ENCODE data around the gene TRIM8.

Gene TRIM8

GRCh38 chr10:102614888-102615287 is 29.4 kb upstream of the TRIM8 start:
- no peak overlapping the region for H3K4me3 ChIP-seq (replicated peaks; ENCODE audit: low read depth, low read length)
- TF ChIP-seq, protein P1, sequence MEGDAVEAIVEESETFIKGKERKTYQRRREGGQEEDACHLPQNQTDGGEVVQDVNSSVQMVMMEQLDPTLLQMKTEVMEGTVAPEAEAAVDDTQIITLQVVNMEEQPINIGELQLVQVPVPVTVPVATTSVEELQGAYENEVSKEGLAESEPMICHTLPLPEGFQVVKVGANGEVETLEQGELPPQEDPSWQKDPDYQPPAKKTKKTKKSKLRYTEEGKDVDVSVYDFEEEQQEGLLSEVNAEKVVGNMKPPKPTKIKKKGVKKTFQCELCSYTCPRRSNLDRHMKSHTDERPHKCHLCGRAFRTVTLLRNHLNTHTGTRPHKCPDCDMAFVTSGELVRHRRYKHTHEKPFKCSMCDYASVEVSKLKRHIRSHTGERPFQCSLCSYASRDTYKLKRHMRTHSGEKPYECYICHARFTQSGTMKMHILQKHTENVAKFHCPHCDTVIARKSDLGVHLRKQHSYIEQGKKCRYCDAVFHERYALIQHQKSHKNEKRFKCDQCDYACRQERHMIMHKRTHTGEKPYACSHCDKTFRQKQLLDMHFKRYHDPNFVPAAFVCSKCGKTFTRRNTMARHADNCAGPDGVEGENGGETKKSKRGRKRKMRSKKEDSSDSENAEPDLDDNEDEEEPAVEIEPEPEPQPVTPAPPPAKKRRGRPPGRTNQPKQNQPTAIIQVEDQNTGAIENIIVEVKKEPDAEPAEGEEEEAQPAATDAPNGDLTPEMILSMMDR (IDR thresholded peaks at IDR 0.05; ENCODE audit: low read depth, low read length, missing control alignments): no peak
- no peak for DNase-seq (ENCODE audit: extremely low read depth, low read depth)

DNA sequence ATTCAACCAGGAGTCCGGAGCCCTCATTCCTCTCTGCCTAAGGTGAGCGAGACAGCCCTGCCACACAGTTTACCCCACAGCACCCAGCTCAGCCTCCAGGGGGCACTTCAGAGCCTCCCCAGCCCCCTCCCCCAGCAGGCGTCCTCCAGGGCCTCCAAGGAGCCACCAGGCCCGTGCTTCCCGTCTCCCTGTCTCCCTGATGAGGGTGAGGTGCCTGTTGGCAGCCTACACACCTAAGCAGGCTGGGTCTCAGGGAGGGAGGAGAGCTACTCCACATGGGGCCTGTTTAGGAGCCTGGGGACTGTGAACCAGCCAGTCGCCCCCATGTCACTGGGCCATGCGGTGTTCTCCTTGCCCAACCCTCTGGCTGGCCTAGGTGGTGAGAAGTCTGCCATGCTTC is 28.9 kb upstream of the TRIM8 start:
- DNase-seq (ENCODE audit: extremely low read depth, low read depth): no peak
- H3K4me3 ChIP-seq (replicated peaks; ENCODE audit: low read depth, low read length): no peak overlapping the region
- TF ChIP-seq, protein P1 (IDR thresholded peaks at IDR 0.05; ENCODE audit: low read depth, low read length, missing control alignments): peak; percentile 62

DNA sequence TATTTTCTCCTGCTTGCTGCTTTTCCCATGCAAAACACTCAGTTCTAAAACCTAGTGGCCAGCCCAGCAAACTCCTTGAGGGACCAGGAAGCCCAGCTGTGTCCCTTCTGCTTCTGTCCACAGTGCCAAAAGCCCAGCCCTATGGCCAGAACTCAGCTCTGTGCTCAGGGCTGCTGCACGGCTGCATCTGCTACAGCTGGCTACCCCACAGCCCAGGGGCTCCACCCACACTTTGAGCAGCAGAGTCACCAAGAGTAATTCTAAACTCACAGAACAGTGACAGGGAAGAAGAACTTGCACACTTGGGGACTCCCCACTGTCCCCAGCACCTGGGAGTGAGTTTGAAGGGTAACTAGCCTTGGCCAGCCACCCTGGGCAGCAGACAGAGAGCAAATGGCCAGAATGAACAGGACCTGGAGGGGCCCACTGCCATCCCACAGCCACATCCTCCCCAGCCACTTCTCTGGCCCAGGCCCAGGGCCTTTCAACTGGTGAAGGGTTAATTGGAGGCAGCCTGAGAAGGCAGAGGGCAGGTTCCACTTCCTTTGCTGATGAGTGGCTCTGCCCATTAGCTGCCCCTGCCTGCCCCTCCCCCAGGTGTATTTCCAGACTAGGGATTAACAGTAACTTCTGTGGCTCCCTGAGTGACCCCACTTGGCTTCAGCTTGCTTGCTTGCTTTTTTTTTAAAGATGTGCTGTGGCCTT is 28.1 kb upstream of the TRIM8 start:
- H3K4me3 ChIP-seq (replicated peaks; ENCODE audit: low read depth, low read length): no peak overlapping the region
- no peak for DNase-seq (ENCODE audit: extremely low read depth, low read depth)
- TF ChIP-seq, protein P1 (IDR thresholded peaks at IDR 0.05; ENCODE audit: low read depth, low read length, missing control alignments): no peak

DNA sequence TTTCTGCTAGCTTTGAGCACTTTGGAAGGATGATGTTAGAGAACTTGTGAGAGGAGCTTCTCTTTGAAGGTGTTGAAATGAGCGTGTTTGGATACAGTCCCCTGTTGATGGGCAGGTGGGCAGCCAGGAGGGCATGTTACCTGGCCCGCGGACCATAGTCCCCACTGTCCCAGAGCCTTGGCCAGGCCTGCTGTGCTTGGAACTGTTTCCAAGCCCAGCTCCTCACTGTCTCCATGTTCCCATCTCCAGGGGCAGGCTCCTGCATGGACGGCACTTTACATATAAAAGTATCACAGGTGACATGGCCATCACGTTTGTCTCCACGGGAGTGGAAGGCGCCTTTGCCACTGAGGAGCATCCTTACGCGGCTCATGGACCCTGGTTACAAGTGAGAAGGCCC is 27.2 kb upstream of the TRIM8 start:
- DNase-seq (ENCODE audit: extremely low read depth, low read depth): no peak
- TF ChIP-seq, protein P1 (IDR thresholded peaks at IDR 0.05; ENCODE audit: low read depth, low read length, missing control alignments): no peak
- H3K4me3 ChIP-seq (replicated peaks; ENCODE audit: low read depth, low read length): no peak overlapping the region

DNA sequence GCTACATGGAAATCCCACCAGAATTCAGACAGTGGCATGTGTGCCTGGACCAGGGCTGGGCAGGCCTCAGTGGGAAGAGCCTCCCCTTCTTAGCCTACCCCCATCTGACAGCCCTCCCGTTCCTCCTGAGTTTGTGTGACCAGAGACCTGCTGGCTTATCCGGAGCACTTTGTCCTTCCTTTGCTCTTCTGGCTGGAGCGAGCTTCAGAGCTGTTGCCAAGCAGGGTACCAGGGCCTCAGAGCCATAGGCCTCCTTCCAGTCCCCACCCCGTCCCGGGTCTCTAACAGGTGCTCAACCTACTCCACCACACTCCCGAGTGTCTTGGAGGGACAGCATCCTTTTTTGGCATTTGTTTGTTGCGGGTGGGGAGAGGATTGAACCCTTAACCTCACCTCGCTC is 26.5 kb upstream of the TRIM8 start:
- TF ChIP-seq, protein P1 (IDR thresholded peaks at IDR 0.05; ENCODE audit: low read depth, low read length, missing control alignments): no peak
- DNase-seq (ENCODE audit: extremely low read depth, low read depth): no peak

GRCh38 chr10:102619281-102619981 is 24.8 kb upstream of the TRIM8 start:
- no peak for DNase-seq (ENCODE audit: extremely low read depth, low read depth)
- TF ChIP-seq, protein P1 (IDR thresholded peaks at IDR 0.05; ENCODE audit: low read depth, low read length, missing control alignments): no peak
- no peak overlapping the region for H3K4me3 ChIP-seq (replicated peaks; ENCODE audit: low read depth, low read length)

More for the DNA sequence above, 26.5 kb upstream of the TRIM8 start:
- H3K4me3 ChIP-seq (replicated peaks; ENCODE audit: low read depth, low read length): no peak overlapping the region
